Cardiac muscle cell (in vitro differentiated cells and primary cell): Measurements from ENCODE around the gene PZP. TPM values are rescaled to one million over a fixed set of nuclear protein-coding genes. Genes with fewer than 3 reads are reported as not detected.

ENCODE experiments used
- DNase-seq, 2 donors: peaks; one replicate each; pipeline versions ENCODE4 v3.0.0 to v3.0.0-alpha.2; 2010 to 2017; ENCODE audit warnings: low read depth in 1 of 2, low spot score in 1 of 2
- H3K27ac ChIP-seq: fragments of 200-600 bp; sonication (generic); 2 replicates; pipeline ENCODE4 v1.5.1; 2016
- H3K27me3 ChIP-seq: fragments of 200-600 bp; sonication (generic); 2 replicates; pipeline ENCODE4 v1.6.0; 2016; ENCODE audit warnings: control low read depth
- H3K36me3 ChIP-seq: fragments of 200-600 bp; sonication (generic); 2 replicates; pipeline ENCODE4 v1.5.1; 2016; ENCODE audit warnings: control low read depth
- H3K4me1 ChIP-seq: fragments of 200-600 bp; sonication (generic); 2 replicates; pipeline ENCODE4 v1.8.1; 2017; ENCODE audit warnings: low read depth, mild to moderate bottlenecking, mixed run types
- H3K4me3 ChIP-seq: fragments of 200-600 bp; sonication (generic); 2 replicates; pipeline ENCODE4 v1.5.1; 2016; ENCODE audit warnings: mild to moderate bottlenecking
- H3K9me3 ChIP-seq: fragments of 200-600 bp; sonication (generic); 2 replicates; pipeline ENCODE4 v1.5.1; 2017; ENCODE audit warnings: low read depth, mild to moderate bottlenecking, control low read depth
- polyA plus RNA-seq: library from polyadenylated mRNA; unstranded; fragments of >200 nt; fragmentation: Nextera tagmentation; extraction: Ambion mirVana; gene quantifications from 2 replicates; pipeline ENCODE4 v1.2.1, GENCODE V29; 2016
- total RNA-seq: library from RNA; depleted of rRNA; stranded (reverse); fragments of >200 nt; gene quantifications from 2 replicates; pipeline ENCODE4 v1.2.3, GENCODE V29; 2016
- TF ChIP-seq, protein P1 (sequence below): IDR thresholded peaks from 2 replicates; pipeline ENCODE4 v1.5.1; 2012; ENCODE audit warnings: low read depth, mild to moderate bottlenecking, low read length

Gene PZP
- total and polyA plus RNA-seq, 2 experiments from 2014 or later = 0.33 TPM; not detected in 1

DNA sequence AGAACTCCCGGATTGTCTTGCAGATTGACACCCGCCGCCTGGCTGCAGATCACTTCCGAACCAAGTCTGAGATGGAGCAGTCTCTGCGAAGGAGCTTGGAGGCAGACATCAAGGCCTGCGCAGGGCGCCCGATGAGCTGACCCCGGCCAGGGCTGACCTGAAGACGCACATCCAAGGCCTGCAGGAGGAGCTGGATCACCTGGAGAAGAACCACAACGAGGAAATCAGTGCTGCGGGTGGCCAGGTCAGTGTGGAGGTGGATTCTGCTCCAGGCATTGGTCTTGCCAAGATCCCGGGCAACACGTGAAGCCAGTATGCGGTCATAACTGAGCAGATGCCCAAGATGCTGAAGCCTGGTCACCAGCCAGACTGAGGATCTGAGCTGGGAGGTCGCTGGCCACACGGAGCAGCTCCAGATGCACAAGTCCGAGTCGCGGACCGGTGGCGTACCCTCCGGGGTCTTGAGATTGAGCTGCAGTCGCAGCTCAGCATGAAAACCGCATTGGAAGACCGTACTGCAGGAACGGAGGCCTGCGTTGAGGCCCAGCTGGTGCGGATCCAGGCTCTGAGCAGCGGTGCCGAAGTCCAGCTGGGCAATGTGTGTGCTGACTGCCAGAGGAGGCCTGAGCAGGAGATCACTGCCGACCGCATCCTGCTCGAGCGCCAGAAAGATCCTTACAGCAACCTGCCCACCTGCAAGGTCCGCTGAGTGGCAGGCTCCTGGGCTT, 80.1 kb downstream of the PZP start:
- H3K27me3 ChIP-seq = no peaks in the 10 kb centered on the region
- no peaks in the 10 kb centered on the region for H3K36me3 ChIP-seq
- H3K9me3 ChIP-seq = no peaks in the 10 kb centered on the region
- H3K4me1 ChIP-seq = no peaks in the 10 kb centered on the region
- TF ChIP-seq, protein P1, sequence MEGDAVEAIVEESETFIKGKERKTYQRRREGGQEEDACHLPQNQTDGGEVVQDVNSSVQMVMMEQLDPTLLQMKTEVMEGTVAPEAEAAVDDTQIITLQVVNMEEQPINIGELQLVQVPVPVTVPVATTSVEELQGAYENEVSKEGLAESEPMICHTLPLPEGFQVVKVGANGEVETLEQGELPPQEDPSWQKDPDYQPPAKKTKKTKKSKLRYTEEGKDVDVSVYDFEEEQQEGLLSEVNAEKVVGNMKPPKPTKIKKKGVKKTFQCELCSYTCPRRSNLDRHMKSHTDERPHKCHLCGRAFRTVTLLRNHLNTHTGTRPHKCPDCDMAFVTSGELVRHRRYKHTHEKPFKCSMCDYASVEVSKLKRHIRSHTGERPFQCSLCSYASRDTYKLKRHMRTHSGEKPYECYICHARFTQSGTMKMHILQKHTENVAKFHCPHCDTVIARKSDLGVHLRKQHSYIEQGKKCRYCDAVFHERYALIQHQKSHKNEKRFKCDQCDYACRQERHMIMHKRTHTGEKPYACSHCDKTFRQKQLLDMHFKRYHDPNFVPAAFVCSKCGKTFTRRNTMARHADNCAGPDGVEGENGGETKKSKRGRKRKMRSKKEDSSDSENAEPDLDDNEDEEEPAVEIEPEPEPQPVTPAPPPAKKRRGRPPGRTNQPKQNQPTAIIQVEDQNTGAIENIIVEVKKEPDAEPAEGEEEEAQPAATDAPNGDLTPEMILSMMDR = no peak
- H3K4me3 ChIP-seq = no peak overlapping the region
- H3K27ac ChIP-seq = no peak overlapping the region
- DNase-seq = no peak

DNA sequence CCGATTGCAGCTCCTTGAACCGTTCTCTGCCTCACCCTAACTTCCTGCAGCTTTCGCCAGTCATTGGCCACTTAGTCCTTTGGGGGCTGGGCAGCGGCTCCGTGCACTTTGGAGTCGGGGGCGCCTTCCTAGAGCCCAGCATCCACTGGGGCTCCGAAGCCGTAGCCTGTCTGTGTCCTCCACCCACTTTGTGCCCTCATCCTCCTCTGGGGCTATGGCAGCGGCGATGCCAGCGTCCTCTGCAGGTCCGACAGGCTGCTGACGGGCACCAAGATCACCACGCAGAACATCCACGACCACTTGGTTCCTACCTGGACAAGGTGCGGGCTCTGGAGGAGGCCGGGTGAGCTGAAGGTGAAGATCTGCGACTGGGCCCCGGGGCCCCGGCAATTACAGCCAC, 80.7 kb downstream of the PZP start:
- TF ChIP-seq, protein P1 = no peak
- no peaks in the 10 kb centered on the region for H3K36me3 ChIP-seq
- no peak for DNase-seq

DNA sequence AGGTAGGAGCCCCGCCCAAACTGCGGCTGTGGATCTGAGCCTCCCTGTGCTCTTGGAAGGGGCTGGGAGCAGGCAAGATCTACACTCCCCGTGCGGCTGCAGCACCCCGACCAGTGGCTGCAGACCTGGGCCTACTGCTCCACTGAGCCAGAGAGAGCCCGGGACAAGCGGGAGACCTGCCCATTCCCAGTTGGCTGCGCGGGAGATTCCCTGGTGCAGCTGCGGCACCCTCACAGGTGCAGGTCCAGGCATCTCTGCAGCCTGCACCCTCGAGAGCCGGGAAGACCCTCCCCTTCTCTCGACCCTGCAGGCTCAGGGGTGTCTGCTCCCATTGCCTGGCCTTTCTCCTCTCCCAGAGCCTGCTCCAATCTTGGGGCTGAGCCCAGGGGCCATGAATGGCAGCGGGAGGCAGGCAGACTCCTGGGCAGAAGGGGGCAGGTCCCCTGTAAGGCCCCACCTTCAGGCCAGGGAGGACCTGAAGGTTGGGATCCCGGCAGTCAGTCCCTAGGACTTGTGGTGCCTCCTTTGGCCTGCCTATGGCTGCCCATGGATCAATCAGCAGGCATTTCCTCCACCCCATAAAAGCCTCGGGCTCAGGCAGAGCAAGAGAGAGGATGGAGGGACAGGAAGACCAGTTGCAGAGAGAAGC, 83.7 kb downstream of the PZP start:
- TF ChIP-seq, protein P1 = no peak
- Histone ChIP-seq H3K36me3 (no peaks in the 10 kb centered on the region), H3K4me3 (no peak overlapping the region), H3K27ac (no peak overlapping the region), H3K4me1 (no peaks in the 10 kb centered on the region), H3K27me3 (no peaks in the 10 kb centered on the region), H3K9me3 (no peaks in the 10 kb centered on the region)
- no peak for DNase-seq

More for the DNA sequence above, 80.7 kb downstream of the PZP start:
- Histone ChIP-seq H3K4me1 (no peaks in the 10 kb centered on the region), H3K27me3 (no peaks in the 10 kb centered on the region), H3K4me3 (no peak overlapping the region), H3K27ac (no peak overlapping the region), H3K9me3 (no peaks in the 10 kb centered on the region)

DNA sequence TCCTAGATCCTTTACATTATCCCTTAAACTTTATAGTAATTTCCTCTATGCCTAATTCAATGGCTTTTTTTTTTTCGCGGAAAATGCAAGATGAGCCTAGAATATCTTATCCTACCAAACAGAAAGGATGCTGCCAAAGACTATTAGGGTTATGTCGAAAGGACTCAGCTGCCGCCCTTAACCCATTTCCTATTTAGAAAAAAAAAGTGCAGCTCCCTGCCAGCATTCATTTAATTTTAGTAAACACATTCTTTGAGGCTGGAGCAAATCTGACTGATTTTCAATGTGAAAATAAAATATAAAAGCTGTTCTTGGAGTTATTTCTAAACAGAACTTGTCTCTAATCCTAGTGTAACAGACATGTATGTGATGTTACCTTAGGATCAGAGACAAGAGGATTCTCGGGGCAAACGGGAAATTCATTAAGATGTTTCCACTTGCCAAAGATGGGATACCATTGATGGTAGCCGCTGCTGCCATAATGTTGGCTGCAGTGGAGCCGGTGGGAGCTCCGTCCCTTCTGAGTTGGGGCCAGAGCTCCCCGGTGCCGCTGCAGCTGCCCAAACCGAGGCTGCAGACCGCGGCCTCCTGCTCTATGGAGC, 84.3 kb downstream of the PZP start:
- Histone ChIP-seq H3K27ac (no peak overlapping the region), H3K27me3 (no peaks in the 10 kb centered on the region), H3K36me3 (no peaks in the 10 kb centered on the region), H3K4me3 (no peak overlapping the region), H3K9me3 (no peaks in the 10 kb centered on the region), H3K4me1 (no peaks in the 10 kb centered on the region)
- DNase-seq = no peak
- TF ChIP-seq, protein P1 = no peak

- H3K27me3 ChIP-seq = no peaks in the 10 kb centered on the region
- no peak overlapping the region for H3K27ac ChIP-seq
- H3K36me3 ChIP-seq = no peaks in the 10 kb centered on the region
- DNase-seq = no peak
- no peak overlapping the region for H3K4me3 ChIP-seq
- H3K4me1 ChIP-seq = no peaks in the 10 kb centered on the region
- TF ChIP-seq, protein P1 = no peak
- H3K9me3 ChIP-seq = no peaks in the 10 kb centered on the region
These were observed 86.0 kb downstream of the PZP start for GRCh38 chr12:9122091-9122609.
